RCC 7860 (cell line): ENCODE results near the gene TENT4A.

ENCODE experiments used
- DNase-seq: peaks from one replicate; pipeline ENCODE4 v3.0.0-alpha.2; 2015; ENCODE audit warnings: low spot score
- FAIRE-seq: peaks from 2 replicates; lab custom pipeline; 2012; peaks lifted over from hg19 to GRCh38; lab: Jason Lieb, UNC

The TENT4A gene

GRCh38 chr5:6790346-6790865 lies 77.2 kb downstream of the TENT4A start:
- FAIRE-seq (no peak), DNase-seq (no peak)

- no peak for DNase-seq
Observed at GRCh38 chr5:6791031-6791430, 77.8 kb downstream of the TENT4A start.

GRCh38 chr5:6792376-6792775 lies 79.1 kb downstream of the TENT4A start:
- no peak for FAIRE-seq
- DNase-seq = no peak

More at GRCh38 chr5:6791031-6791430, 77.8 kb downstream of the TENT4A start:
- no peak for FAIRE-seq

GRCh38 chr5:6792911-6793471 lies 79.8 kb downstream of the TENT4A start:
- DNase-seq (no peak), FAIRE-seq (no peak)

GRCh38 chr5:6801236-6801635 lies 88.0 kb downstream of the TENT4A start:
- FAIRE-seq = no peak
- no peak for DNase-seq

GRCh38 chr5:6803981-6804550 lies 90.8 kb downstream of the TENT4A start:
- DNase-seq (no peak), FAIRE-seq (no peak)

- DNase-seq (no peak), FAIRE-seq (no peak)
Observed at GRCh38 chr5:6804766-6805501, 91.7 kb downstream of the TENT4A start.

GRCh38 chr5:6805841-6806240 lies 92.6 kb downstream of the TENT4A start:
- FAIRE-seq (no peak), DNase-seq (no peak)
